ENCODE data around the gene SH3BP5.

SH3BP5 gene

DNA sequence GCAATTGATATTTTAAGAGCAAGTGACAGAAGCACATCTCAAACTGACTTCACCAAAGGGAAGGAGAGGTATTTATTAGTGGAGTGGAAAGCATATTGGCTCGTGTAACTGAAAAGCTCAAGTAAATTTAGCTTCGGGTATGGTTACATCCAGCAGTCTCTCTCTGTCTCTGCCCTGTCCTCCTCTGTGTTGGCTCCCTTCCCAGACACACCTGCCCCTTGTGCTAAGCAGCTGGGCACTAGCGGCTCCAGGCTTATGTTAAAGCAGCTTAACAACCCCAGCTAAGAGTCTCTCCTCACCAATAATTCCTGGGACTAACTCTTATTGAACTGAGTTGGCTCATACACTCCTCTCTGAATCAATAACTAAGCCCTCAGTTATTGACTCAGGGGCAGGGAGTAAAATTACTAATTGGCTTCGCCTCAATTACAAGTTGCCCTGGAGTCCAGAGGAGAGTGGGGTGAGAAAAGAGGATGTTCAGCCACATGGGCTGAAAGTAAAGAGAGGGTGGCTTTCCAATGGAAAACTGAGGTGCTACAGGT, 12.8 kb upstream of the SH3BP5 start:
- Histone ChIP-seq H3F3A (ENCODE audit: insufficient read depth, low read length) (peaks cover 12% of the 10 kb centered on the region), H3K27ac (ENCODE audit: low read length) (peak overlapping the region; percentile 36; the same call in 1 of the 2 replicates), H3K4me1 (ENCODE audit: low read length) (peaks cover 22% of the 10 kb centered on the region), H3K9ac (ENCODE audit: low read length) (no peak overlapping the region), H2AFZ (ENCODE audit: low read length) (no peak overlapping the region), H3K79me2 (ENCODE audit: low read length) (no peaks in the 10 kb centered on the region), H3K4me3 (ENCODE audit: low read length) (no peak overlapping the region), H4K20me1 (ENCODE audit: insufficient read depth, low read length) (no peaks in the 10 kb centered on the region), H3K9me3 (replicated peaks; ENCODE audit: insufficient read depth, low read length) (no peaks in the 10 kb centered on the region), H3K36me3 (replicated peaks; ENCODE audit: insufficient read depth, low read length) (no peaks in the 10 kb centered on the region), H3K27me3 (replicated peaks; ENCODE audit: insufficient read depth, low read length) (no peaks in the 10 kb centered on the region), H3K4me2 (ENCODE audit: low read depth, low read length) (no peak overlapping the region), H3K9me2 (replicated peaks; ENCODE audit: insufficient read depth, low read length) (no peaks in the 10 kb centered on the region)
- TF ChIP-seq EZH2phosphoT487 (IDR thresholded peaks at IDR 0.05; ENCODE audit: low read length) (no peak), EZH2 (optimal IDR thresholded peaks at IDR 0.05; ENCODE audit: low read depth, low read length) (no peak)
- TF ChIP-seq, protein P1, sequence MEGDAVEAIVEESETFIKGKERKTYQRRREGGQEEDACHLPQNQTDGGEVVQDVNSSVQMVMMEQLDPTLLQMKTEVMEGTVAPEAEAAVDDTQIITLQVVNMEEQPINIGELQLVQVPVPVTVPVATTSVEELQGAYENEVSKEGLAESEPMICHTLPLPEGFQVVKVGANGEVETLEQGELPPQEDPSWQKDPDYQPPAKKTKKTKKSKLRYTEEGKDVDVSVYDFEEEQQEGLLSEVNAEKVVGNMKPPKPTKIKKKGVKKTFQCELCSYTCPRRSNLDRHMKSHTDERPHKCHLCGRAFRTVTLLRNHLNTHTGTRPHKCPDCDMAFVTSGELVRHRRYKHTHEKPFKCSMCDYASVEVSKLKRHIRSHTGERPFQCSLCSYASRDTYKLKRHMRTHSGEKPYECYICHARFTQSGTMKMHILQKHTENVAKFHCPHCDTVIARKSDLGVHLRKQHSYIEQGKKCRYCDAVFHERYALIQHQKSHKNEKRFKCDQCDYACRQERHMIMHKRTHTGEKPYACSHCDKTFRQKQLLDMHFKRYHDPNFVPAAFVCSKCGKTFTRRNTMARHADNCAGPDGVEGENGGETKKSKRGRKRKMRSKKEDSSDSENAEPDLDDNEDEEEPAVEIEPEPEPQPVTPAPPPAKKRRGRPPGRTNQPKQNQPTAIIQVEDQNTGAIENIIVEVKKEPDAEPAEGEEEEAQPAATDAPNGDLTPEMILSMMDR (IDR thresholded peaks at IDR 0.05; ENCODE audit: low read length): no peak
- no peak for DNase-seq

DNA sequence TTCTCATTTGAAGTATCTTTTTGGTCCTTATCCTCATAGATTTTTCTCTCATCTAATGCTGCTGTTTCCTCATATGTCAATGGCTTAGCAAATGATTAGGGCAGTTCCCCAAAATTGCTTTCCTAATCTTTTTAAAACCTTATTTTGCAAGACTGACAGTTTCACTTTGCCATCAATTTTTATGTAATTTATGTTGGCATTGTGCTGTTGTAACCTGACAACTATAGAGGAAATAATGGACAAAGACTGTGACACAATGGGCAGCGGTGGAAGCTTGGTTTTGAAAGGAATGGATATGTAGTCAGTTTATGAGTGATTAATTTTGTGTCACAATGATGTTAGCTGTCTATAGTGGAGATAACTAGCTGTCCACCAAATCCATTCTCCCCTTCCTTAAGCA, 10.6 kb upstream of the SH3BP5 start:
- no peaks in the 10 kb centered on the region for H3K36me3 ChIP-seq (replicated peaks; ENCODE audit: insufficient read depth, low read length)
- no peak for TF ChIP-seq EZH2 (optimal IDR thresholded peaks at IDR 0.05; ENCODE audit: low read depth, low read length)
- TF ChIP-seq, protein P1 (IDR thresholded peaks at IDR 0.05; ENCODE audit: low read length): no peak
- TF ChIP-seq EZH2phosphoT487 (IDR thresholded peaks at IDR 0.05; ENCODE audit: low read length): no peak
- H3K4me3 ChIP-seq (ENCODE audit: low read length): no peak overlapping the region
- H3K4me2 ChIP-seq (ENCODE audit: low read depth, low read length): no peak overlapping the region
- no peaks in the 10 kb centered on the region for H4K20me1 ChIP-seq (ENCODE audit: insufficient read depth, low read length)
- no peak overlapping the region for H3K27ac ChIP-seq (ENCODE audit: low read length)
- no peak overlapping the region for H3K9ac ChIP-seq (ENCODE audit: low read length)
- H3K79me2 ChIP-seq (ENCODE audit: low read length): no peaks in the 10 kb centered on the region
- H3K27me3 ChIP-seq (replicated peaks; ENCODE audit: insufficient read depth, low read length): no peaks in the 10 kb centered on the region
- H2AFZ ChIP-seq (ENCODE audit: low read length): no peak overlapping the region
- H3K9me2 ChIP-seq (replicated peaks; ENCODE audit: insufficient read depth, low read length): no peaks in the 10 kb centered on the region
- H3K4me1 ChIP-seq (ENCODE audit: low read length): peaks cover 14% of the 10 kb centered on the region
- no peaks in the 10 kb centered on the region for H3K9me3 ChIP-seq (replicated peaks; ENCODE audit: insufficient read depth, low read length)
- no peak for DNase-seq
- H3F3A ChIP-seq (ENCODE audit: insufficient read depth, low read length): peaks cover 5% of the 10 kb centered on the region

DNA sequence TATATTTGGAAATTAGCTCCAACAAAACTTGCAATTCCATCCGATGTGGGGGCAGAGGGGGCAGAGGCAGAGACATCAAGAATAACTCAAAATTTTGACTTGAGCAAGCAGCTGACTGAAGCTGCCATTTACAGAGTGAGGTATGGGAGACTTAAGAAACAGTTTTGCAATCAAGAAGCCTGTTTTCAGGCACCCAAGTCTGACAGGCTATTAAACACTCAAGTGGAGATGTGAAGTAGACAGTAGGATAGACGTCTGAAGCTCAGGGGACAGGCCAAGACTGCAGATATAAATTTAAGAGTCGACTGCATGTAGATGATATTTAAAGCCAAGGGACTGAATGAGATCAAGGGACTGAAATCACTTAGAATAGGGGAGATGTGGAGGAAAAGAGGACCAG, 9.9 kb upstream of the SH3BP5 start:
- H3K27ac ChIP-seq (ENCODE audit: low read length): no peak overlapping the region

More for the DNA sequence above, 9.9 kb upstream of the SH3BP5 start:
- TF ChIP-seq, protein P1 (IDR thresholded peaks at IDR 0.05; ENCODE audit: low read length): no peak
- H3K9ac ChIP-seq (ENCODE audit: low read length): no peak overlapping the region
- no peak overlapping the region for H3K4me2 ChIP-seq (ENCODE audit: low read depth, low read length)
- H3K9me2 ChIP-seq (replicated peaks; ENCODE audit: insufficient read depth, low read length): no peaks in the 10 kb centered on the region
- H3K4me1 ChIP-seq (ENCODE audit: low read length): peaks cover 8% of the 10 kb centered on the region
- no peak overlapping the region for H3K4me3 ChIP-seq (ENCODE audit: low read length)
- no peaks in the 10 kb centered on the region for H3K79me2 ChIP-seq (ENCODE audit: low read length)
- DNase-seq: no peak
- H3K27me3 ChIP-seq (replicated peaks; ENCODE audit: insufficient read depth, low read length): no peaks in the 10 kb centered on the region
- H4K20me1 ChIP-seq (ENCODE audit: insufficient read depth, low read length): no peaks in the 10 kb centered on the region
- no peaks in the 10 kb centered on the region for H3K36me3 ChIP-seq (replicated peaks; ENCODE audit: insufficient read depth, low read length)
- H2AFZ ChIP-seq (ENCODE audit: low read length): no peak overlapping the region
- H3K9me3 ChIP-seq (replicated peaks; ENCODE audit: insufficient read depth, low read length): no peaks in the 10 kb centered on the region
- H3F3A ChIP-seq (ENCODE audit: insufficient read depth, low read length): no peaks in the 10 kb centered on the region
